ENCODE measurements around the gene NRXN2. TPM values are rescaled to one million over a fixed set of nuclear protein-coding genes. Genes with fewer than 3 reads are reported as not detected.
A peak's percentile ranks its signal among the peaks of the same experiment; 100 is the strongest.

NRXN2 gene
- total and polyA plus RNA-seq, 2 experiments from 2014 or later = 1.1 to 5.6 TPM

- Histone ChIP-seq H3K79me2 (ENCODE audit: insufficient read depth) (no peaks in the 10 kb centered on the region), H3K9ac (no peak overlapping the region), H2AFZ (no peak overlapping the region), H3K27ac (no peak overlapping the region), H4K20me1 (ENCODE audit: insufficient read depth) (no peaks in the 10 kb centered on the region), H3K4me2 (ENCODE audit: unreplicated experiment) (no peak overlapping the region), H3K9me2 (ENCODE audit: insufficient read depth) (no peaks in the 10 kb centered on the region), H3K4me1 (ENCODE audit: insufficient read depth) (no peaks in the 10 kb centered on the region), H3K27me3 (replicated peaks; ENCODE audit: insufficient read depth) (no peaks in the 10 kb centered on the region), H3K4me3 (no peak overlapping the region), H3F3A (ENCODE audit: insufficient read depth) (no peaks in the 10 kb centered on the region), H3K36me3 (ENCODE audit: low read depth) (no peaks in the 10 kb centered on the region), H3K9me3 (ENCODE audit: low read depth) (no peaks in the 10 kb centered on the region)
- TF ChIP-seq EZH2 (IDR thresholded peaks at IDR 0.05; ENCODE audit: insufficient read depth, poor library complexity, severe bottlenecking) (no peak), EZH2phosphoT487 (IDR thresholded peaks at IDR 0.05; ENCODE audit: insufficient read depth, low read depth) (no peak)
- in situ Hi-C loops (cut with MboI) = no loop called here
- WGBS, 2 experiments (ENCODE audit: low coverage in 1 of 2, low lambda C conversion rate in 2 of 2, missing lambda C conversion rate in 2 of 2) = 53 to 55% methylated on average over 4 of the region's 4 CpGs
- no peak for DNase-seq
These were observed 98.0 kb downstream of the NRXN2 start for GRCh38 chr11:64624883-64625481.

- DNase-seq = no peak
- no peaks in the 10 kb centered on the region for H3K4me1 ChIP-seq (ENCODE audit: insufficient read depth)
- H3K79me2 ChIP-seq (ENCODE audit: insufficient read depth) = no peaks in the 10 kb centered on the region
- WGBS, 2 experiments (ENCODE audit: low coverage in 1 of 2, low lambda C conversion rate in 2 of 2, missing lambda C conversion rate in 2 of 2) = 79 to 82% methylated on average over 19 of the region's 19 CpGs
- H2AFZ ChIP-seq = no peak overlapping the region
- H3K4me3 ChIP-seq = no peak overlapping the region
- TF ChIP-seq EZH2 (IDR thresholded peaks at IDR 0.05; ENCODE audit: insufficient read depth, poor library complexity, severe bottlenecking) (no peak), EZH2phosphoT487 (IDR thresholded peaks at IDR 0.05; ENCODE audit: insufficient read depth, low read depth) (no peak)
- H3K36me3 ChIP-seq (ENCODE audit: low read depth) = no peaks in the 10 kb centered on the region
- no peaks in the 10 kb centered on the region for H3K9me3 ChIP-seq (ENCODE audit: low read depth)
- no peak overlapping the region for H3K4me2 ChIP-seq (ENCODE audit: unreplicated experiment)
- no peaks in the 10 kb centered on the region for H3K9me2 ChIP-seq (ENCODE audit: insufficient read depth)
- no peak overlapping the region for H3K9ac ChIP-seq
- no peak overlapping the region for H3K27ac ChIP-seq
- no peaks in the 10 kb centered on the region for H3F3A ChIP-seq (ENCODE audit: insufficient read depth)
- in situ Hi-C loops (cut with MboI) = no loop called here
- no peaks in the 10 kb centered on the region for H3K27me3 ChIP-seq (replicated peaks; ENCODE audit: insufficient read depth)
- no peaks in the 10 kb centered on the region for H4K20me1 ChIP-seq (ENCODE audit: insufficient read depth)
These were observed 100.3 kb downstream of the NRXN2 start for GRCh38 chr11:64622681-64623080.

- Histone ChIP-seq H3K9ac (no peak overlapping the region), H3K79me2 (ENCODE audit: insufficient read depth) (no peaks in the 10 kb centered on the region), H3K27me3 (replicated peaks; ENCODE audit: insufficient read depth) (no peaks in the 10 kb centered on the region), H3K36me3 (ENCODE audit: low read depth) (no peaks in the 10 kb centered on the region), H3K4me3 (no peak overlapping the region), H3K4me1 (ENCODE audit: insufficient read depth) (no peaks in the 10 kb centered on the region), H3K27ac (no peak overlapping the region), H4K20me1 (ENCODE audit: insufficient read depth) (no peaks in the 10 kb centered on the region), H2AFZ (no peak overlapping the region), H3K4me2 (ENCODE audit: unreplicated experiment) (no peak overlapping the region), H3K9me3 (ENCODE audit: low read depth) (no peaks in the 10 kb centered on the region), H3K9me2 (ENCODE audit: insufficient read depth) (no peaks in the 10 kb centered on the region), H3F3A (ENCODE audit: insufficient read depth) (no peaks in the 10 kb centered on the region)
- TF ChIP-seq EZH2phosphoT487 (IDR thresholded peaks at IDR 0.05; ENCODE audit: insufficient read depth, low read depth) (no peak), EZH2 (IDR thresholded peaks at IDR 0.05; ENCODE audit: insufficient read depth, poor library complexity, severe bottlenecking) (no peak)
- in situ Hi-C loops (cut with MboI) = no loop called here
- WGBS, 2 experiments (ENCODE audit: low coverage in 1 of 2, low lambda C conversion rate in 2 of 2, missing lambda C conversion rate in 2 of 2) = 55 to 66% methylated on average over 5 of the region's 5 CpGs
- no peak for DNase-seq
These were observed 101.5 kb downstream of the NRXN2 start for GRCh38 chr11:64621283-64622019.

- in situ Hi-C loops (cut with MboI) = no loop called here
- no peak overlapping the region for H3K4me2 ChIP-seq (ENCODE audit: unreplicated experiment)
- no peaks in the 10 kb centered on the region for H3K9me3 ChIP-seq (ENCODE audit: low read depth)
- no peaks in the 10 kb centered on the region for H3K9me2 ChIP-seq (ENCODE audit: insufficient read depth)
- no peaks in the 10 kb centered on the region for H4K20me1 ChIP-seq (ENCODE audit: insufficient read depth)
- peak; percentile 18 for DNase-seq
- H3K27ac ChIP-seq = no peak overlapping the region
- no peak overlapping the region for H3K9ac ChIP-seq
- H3K79me2 ChIP-seq (ENCODE audit: insufficient read depth) = no peaks in the 10 kb centered on the region
- H3K4me1 ChIP-seq (ENCODE audit: insufficient read depth) = no peaks in the 10 kb centered on the region
- H3K36me3 ChIP-seq (ENCODE audit: low read depth) = no peaks in the 10 kb centered on the region
- WGBS, 2 experiments (ENCODE audit: low coverage in 1 of 2, low lambda C conversion rate in 2 of 2, missing lambda C conversion rate in 2 of 2) = 55 to 62% methylated on average over 13 of the region's 13 CpGs
- H3F3A ChIP-seq (ENCODE audit: insufficient read depth) = no peaks in the 10 kb centered on the region
- no peak overlapping the region for H2AFZ ChIP-seq
- no peak for TF ChIP-seq EZH2phosphoT487 (IDR thresholded peaks at IDR 0.05; ENCODE audit: insufficient read depth, low read depth)
- TF ChIP-seq EZH2 (IDR thresholded peaks at IDR 0.05; ENCODE audit: insufficient read depth, poor library complexity, severe bottlenecking) = no peak
- H3K4me3 ChIP-seq = no peak overlapping the region
- H3K27me3 ChIP-seq (replicated peaks; ENCODE audit: insufficient read depth) = no peaks in the 10 kb centered on the region
These were observed 102.5 kb downstream of the NRXN2 start for GRCh38 chr11:64620381-64620971.

All from GM23248 (cell line).